Dendritic cell treated with granulocyte-macrophage colony-stimulating factor and Interleukin-4, amounts not matched to agents 40 ng/mL and 50 ng/mL, for 4 days (primary cell): ENCODE results near the gene TBC1D8.

Source experiments
- H3K27ac Mint-ChIP-seq: one replicate; pipeline ENCODE4 v1.8.0; 2022; ENCODE audit warnings: mild to moderate bottlenecking, mixed read lengths
- H3K27me3 Mint-ChIP-seq: one replicate; pipeline ENCODE4 v1.8.0; 2022; ENCODE audit warnings: mild to moderate bottlenecking, mixed read lengths
- H3K36me3 Mint-ChIP-seq: one replicate; pipeline ENCODE4 v1.8.0; 2022; ENCODE audit warnings: low read depth, mixed read lengths
- H3K4me1 Mint-ChIP-seq: one replicate; pipeline ENCODE4 v1.8.0; 2022; ENCODE audit warnings: low read depth, mixed read lengths
- H3K4me3 Mint-ChIP-seq: one replicate; pipeline ENCODE4 v1.8.0; 2022; ENCODE audit warnings: mild to moderate bottlenecking, moderate library complexity, mixed read lengths
- H3K9me3 Mint-ChIP-seq: one replicate; pipeline ENCODE4 v1.8.0; 2022; ENCODE audit warnings: mixed read lengths
- intact Hi-C: fragments of 100-400 bp; cut with micrococcal nuclease; formaldehyde crosslinking; loops from one replicate; pipeline ENCODE4 v1.15.0; 2022

The TBC1D8 gene

DNA sequence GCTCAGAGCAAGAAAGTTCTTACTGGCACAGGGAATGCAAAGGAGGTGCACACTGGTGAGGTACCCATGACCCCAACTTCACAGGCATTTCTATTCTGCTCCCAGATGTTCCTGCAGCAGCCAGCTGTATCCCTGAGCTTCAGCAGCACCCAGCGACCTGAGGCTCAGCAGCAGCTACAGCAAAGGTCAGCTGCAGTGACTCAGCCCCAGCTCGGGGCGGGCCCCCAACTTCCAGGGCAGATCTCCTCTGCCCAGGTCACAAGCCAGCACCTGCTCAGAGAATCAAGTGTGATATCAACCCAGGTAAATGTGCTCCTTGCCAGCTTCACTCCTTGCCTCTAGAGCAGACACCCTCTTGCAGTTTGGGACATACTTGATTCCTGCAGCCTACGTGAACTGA is 163.2 kb downstream of the TBC1D8 start:
- intact Hi-C loops = loop anchor here (10.0 kb wide), 1 partner anchor 563 kb away; no protein-coding TSS in a partner anchor

DNA sequence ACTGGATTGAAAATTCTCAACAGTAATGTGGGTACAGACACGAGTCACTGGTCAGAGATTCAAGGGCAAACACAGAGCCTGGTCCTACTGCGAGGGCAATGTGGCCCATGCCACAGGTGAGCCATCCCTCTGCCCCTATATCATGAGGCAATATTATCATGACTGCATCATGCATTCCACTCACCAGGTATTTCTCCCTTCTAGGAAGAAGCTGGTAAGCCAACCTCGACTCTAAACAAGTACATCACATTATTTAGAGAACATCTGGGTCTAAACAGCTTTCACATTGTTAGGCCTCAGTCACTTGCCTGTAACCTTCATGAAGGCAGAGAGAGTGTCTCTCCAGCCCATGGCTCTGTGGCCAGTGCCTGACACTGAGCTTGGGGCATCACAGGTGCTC is 163.6 kb downstream of the TBC1D8 start:
- H3K4me1 Mint-ChIP-seq = peaks cover 5% of the 10 kb centered on the region
- H3K27me3 Mint-ChIP-seq = peaks cover 4% of the 10 kb centered on the region
- H3K27ac Mint-ChIP-seq = no peak overlapping the region
- no peaks in the 10 kb centered on the region for H3K36me3 Mint-ChIP-seq
- H3K4me3 Mint-ChIP-seq = no peak overlapping the region
- intact Hi-C loops = loop anchor here (10.0 kb wide), 1 partner anchor 563 kb away; no protein-coding TSS in a partner anchor
- H3K9me3 Mint-ChIP-seq = no peaks in the 10 kb centered on the region

More for the DNA sequence above, 163.2 kb downstream of the TBC1D8 start:
- Mint-ChIP-seq H3K27ac (no peak overlapping the region), H3K4me3 (no peak overlapping the region), H3K27me3 (peaks cover 4% of the 10 kb centered on the region), H3K4me1 (peaks cover 7% of the 10 kb centered on the region), H3K9me3 (no peaks in the 10 kb centered on the region), H3K36me3 (no peaks in the 10 kb centered on the region)

DNA sequence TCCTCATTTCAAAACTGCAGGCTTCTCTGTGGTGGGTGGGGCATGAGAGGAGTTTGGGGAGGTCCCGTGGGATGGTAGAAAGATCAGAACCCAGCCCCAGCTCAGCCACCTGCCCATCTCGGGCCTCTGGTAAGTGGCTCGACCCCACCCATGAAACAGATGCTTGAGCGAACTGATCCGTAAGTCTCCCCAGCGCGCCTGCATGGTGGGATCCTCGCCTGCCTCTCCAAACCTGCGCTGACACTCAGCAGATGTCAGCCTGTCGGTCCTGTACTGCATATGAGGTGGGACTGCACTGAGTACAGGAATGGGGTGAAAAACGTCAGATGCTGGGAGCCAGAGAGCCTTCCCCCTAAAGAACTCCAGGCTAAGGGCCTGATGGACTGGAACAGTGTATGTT is 165.0 kb downstream of the TBC1D8 start:
- no peaks in the 10 kb centered on the region for H3K4me1 Mint-ChIP-seq
- H3K9me3 Mint-ChIP-seq = no peaks in the 10 kb centered on the region
- H3K27me3 Mint-ChIP-seq = peaks cover 4% of the 10 kb centered on the region
- H3K4me3 Mint-ChIP-seq = no peak overlapping the region
- intact Hi-C loops = loop anchor here (10.0 kb wide), 1 partner anchor 561 kb away; no protein-coding TSS in a partner anchor
- no peak overlapping the region for H3K27ac Mint-ChIP-seq
- no peaks in the 10 kb centered on the region for H3K36me3 Mint-ChIP-seq

DNA sequence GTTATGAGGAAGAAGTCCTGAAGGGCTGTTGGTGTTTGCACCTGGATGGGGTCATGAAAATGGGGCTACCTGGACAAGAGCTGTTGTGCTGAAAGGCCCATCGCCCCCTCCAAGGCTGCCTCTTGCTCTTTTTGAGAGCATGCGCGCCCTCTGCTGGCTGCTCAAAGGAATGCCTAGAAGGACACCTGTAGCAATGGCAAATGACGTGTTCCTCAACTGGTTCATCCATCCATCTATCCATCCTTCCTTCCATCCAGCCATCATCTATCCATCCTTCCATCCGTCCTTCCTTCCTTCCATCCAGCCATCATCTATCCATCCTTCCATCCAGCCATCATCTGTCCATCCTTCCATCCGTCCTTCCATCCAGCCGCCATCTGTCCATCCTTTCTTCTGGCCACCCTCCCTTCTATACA is 166.3 kb downstream of the TBC1D8 start:
- peaks cover 5% of the 10 kb centered on the region for H3K27me3 Mint-ChIP-seq
- H3K4me1 Mint-ChIP-seq = no peaks in the 10 kb centered on the region
- H3K9me3 Mint-ChIP-seq = no peaks in the 10 kb centered on the region
- H3K27ac Mint-ChIP-seq = no peak overlapping the region
- no peaks in the 10 kb centered on the region for H3K36me3 Mint-ChIP-seq
- intact Hi-C loops = loop anchor here (1.0 to 10.0 kb wide), 3 partner anchors 255 to 560 kb away; no protein-coding TSS in a partner anchor
- no peak overlapping the region for H3K4me3 Mint-ChIP-seq

DNA sequence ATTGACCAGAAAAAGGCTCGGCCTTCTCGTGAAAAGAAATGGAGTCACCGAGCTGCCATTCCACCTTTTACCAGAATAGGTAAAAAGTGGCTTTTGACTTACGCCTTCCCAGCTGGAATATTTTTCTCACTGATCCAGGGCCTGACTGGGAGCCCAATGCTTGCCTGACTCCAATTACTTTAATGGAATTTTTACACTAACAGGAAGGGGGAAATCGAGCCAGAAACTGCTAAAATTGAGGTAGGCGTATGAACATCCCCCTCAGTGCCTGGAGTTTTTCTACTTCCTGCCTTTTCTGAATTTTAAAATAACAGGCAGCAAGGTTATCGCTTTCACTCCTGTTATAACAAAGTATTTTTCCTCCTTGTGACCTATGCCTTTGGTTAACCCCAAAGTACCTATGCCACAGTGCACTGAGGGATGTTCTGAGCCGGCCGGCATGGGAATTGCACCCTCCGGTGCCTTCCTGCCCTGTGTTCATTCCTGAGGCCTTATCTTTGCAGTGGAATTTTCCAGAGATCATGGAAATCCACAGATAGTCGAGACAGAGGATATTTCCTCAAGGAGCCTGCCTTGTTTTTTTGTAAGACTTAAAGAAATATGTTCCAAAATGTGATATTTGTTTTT is 167.4 kb downstream of the TBC1D8 start:
- no peaks in the 10 kb centered on the region for H3K4me1 Mint-ChIP-seq
- peaks cover 5% of the 10 kb centered on the region for H3K27me3 Mint-ChIP-seq
- H3K36me3 Mint-ChIP-seq = no peaks in the 10 kb centered on the region
- H3K4me3 Mint-ChIP-seq = no peak overlapping the region
- no peak overlapping the region for H3K27ac Mint-ChIP-seq
- H3K9me3 Mint-ChIP-seq = no peaks in the 10 kb centered on the region
- intact Hi-C loops = loop anchor here (10.0 kb wide), 1 partner anchor 559 kb away; no protein-coding TSS in a partner anchor

DNA sequence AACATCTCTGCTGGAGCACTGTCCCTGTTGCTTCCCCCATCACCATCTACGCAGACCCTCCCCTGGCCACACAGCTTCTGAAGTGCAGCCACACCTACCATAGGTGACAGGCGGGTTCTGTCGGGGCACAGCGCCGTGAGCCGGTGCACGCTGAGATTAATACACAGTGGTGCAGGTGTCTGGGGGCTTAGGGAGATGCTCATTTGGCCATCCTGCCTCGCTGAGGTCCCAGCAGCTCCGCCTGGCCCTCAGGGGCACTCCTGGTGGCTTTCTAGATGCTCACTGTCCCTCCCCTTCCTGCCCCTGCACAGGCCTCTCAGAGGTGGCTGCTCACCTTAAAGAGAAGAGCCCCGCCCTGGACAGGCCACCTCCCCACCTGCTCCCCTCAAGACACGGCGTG is 168.0 kb downstream of the TBC1D8 start:
- H3K36me3 Mint-ChIP-seq = no peaks in the 10 kb centered on the region
- no peak overlapping the region for H3K27ac Mint-ChIP-seq
- H3K4me3 Mint-ChIP-seq = no peak overlapping the region
- peaks cover 5% of the 10 kb centered on the region for H3K27me3 Mint-ChIP-seq
- intact Hi-C loops = loop anchor here (10.0 kb wide), 1 partner anchor 558 kb away; no protein-coding TSS in a partner anchor
- no peaks in the 10 kb centered on the region for H3K4me1 Mint-ChIP-seq
- H3K9me3 Mint-ChIP-seq = no peaks in the 10 kb centered on the region

DNA sequence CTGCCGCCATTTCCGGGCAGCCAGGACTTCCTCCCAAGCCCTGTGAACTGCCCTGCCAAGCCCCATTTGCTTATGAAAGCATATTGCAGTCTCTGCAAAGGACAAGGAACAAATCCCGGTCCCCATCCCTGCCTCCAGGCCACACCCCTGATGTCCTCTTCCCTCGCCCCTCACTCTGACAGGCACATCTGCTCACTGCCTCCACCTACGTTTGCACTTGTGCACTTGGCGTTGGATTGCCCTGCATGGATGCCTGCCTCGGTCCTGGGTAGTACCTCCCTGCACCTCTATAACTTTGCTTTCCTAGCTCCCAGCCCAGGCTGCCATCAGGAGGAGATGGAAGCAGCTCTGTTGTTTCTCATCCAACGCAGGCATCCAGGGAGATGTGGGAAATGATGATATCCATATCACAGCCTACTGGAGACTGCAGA is 168.7 kb downstream of the TBC1D8 start:
- no peaks in the 10 kb centered on the region for H3K4me1 Mint-ChIP-seq
- H3K9me3 Mint-ChIP-seq = no peaks in the 10 kb centered on the region
- intact Hi-C loops = loop anchor here (10.0 kb wide), 1 partner anchor 558 kb away; no protein-coding TSS in a partner anchor
- peaks cover 5% of the 10 kb centered on the region for H3K27me3 Mint-ChIP-seq
- H3K27ac Mint-ChIP-seq = no peak overlapping the region
- no peak overlapping the region for H3K4me3 Mint-ChIP-seq
- no peaks in the 10 kb centered on the region for H3K36me3 Mint-ChIP-seq

DNA sequence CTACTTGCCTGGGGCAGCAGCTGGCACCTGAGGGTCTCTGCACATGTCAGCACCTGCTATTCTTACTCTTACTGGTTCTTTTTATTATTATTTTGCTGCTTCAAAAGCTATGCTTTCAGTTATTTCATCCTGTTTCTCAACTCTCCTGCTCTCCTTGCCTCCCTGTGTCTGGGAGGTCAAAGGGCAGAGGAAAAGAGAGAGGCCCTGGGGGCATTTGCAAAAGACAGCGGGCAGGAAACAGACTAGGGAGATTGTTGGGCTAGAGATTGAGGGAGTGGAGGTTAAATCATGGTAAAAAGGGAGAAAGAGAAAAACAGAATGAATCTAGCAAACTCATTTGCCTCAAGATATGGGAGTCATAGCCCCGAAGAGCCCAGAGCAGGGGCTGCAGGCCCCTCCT is 170.2 kb downstream of the TBC1D8 start:
- intact Hi-C loops = loop anchor here (10.0 kb wide), 1 partner anchor 556 kb away; no protein-coding TSS in a partner anchor
- Mint-ChIP-seq H3K27ac (no peak overlapping the region), H3K9me3 (no peaks in the 10 kb centered on the region), H3K36me3 (no peaks in the 10 kb centered on the region), H3K4me3 (no peak overlapping the region), H3K4me1 (no peaks in the 10 kb centered on the region), H3K27me3 (peaks cover 5% of the 10 kb centered on the region)

DNA sequence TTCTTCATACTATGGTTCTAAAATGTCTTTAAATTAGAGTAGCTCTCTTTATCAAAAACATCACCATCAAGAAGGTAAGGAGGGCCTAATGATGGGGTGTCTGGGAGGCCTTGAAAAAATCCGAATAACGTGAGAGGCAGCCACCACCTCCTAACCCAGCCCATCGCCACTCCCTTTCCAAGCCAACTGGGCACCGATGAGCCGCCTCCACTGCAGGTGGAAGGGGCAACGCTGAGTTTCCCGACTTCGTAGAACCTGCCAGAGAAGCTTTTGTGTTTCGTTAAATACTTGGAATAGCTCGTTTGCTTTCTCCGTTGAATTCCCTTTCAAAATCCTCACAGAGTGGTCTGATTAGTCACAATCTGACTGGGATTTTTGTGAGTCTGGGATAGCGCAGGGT is 171.1 kb downstream of the TBC1D8 start:
- Mint-ChIP-seq H3K27ac (no peak overlapping the region), H3K9me3 (no peaks in the 10 kb centered on the region), H3K4me3 (no peak overlapping the region), H3K27me3 (peaks cover 3% of the 10 kb centered on the region), H3K36me3 (no peaks in the 10 kb centered on the region), H3K4me1 (no peaks in the 10 kb centered on the region)
- intact Hi-C loops = loop anchor here (10.0 kb wide), 1 partner anchor 555 kb away; no protein-coding TSS in a partner anchor

DNA sequence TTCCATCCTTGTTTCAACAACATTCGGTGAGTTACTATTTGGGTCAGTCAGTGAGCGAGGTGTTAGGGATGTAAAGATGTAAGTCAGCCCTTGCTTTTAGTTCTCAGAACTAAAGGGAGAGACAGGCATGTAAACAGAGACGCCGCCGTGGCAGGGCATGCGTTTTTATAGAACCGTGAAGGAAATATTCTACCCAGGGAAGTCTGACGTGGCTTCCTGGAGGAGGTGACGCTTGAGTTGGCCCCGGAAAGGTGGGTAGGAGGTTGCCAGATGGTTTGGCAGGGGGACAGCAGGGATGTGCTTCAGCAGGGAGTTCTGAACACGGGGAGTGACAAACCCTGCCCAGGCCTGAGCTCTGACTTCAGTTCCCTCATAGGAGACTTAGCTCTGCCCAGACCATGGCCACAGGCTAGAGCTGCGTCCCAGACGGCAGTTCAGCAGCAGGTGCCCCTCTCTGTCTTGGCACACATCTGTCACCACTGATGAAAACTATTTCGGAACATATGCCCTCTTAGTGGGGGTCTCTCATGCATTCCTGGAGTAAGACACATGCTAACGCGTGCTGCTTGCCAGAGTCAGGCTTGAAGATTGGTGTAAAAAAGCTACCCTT is 172.5 kb downstream of the TBC1D8 start:
- H3K4me1 Mint-ChIP-seq = no peaks in the 10 kb centered on the region
- no peaks in the 10 kb centered on the region for H3K9me3 Mint-ChIP-seq
- no peaks in the 10 kb centered on the region for H3K36me3 Mint-ChIP-seq
- intact Hi-C loops = no loop called here
- H3K4me3 Mint-ChIP-seq = no peak overlapping the region
- peaks cover 1% of the 10 kb centered on the region for H3K27me3 Mint-ChIP-seq
- H3K27ac Mint-ChIP-seq = no peak overlapping the region

DNA sequence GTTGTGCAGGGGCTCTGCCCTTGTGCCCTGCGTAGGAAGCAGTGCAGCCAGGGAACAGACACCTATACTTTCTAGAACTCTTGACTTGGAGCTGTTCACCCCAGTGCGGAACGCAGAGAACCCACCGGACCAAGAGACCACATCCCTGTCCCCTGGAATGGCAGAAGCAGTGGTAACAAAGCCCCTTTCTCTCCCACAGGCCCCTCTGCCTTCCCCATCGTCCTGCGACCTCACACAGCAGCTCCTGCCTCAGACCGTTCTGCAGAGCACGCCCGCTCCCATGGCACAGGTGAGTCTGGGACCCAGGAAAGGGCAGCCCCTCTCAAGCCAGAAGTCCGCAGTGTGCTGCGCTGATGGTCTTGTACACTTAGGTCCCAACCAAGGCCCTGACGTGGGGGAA is 173.7 kb downstream of the TBC1D8 start:
- Mint-ChIP-seq H3K4me1 (no peaks in the 10 kb centered on the region), H3K27me3 (peaks cover 1% of the 10 kb centered on the region), H3K9me3 (no peaks in the 10 kb centered on the region), H3K36me3 (no peaks in the 10 kb centered on the region), H3K4me3 (no peak overlapping the region), H3K27ac (no peak overlapping the region)
- intact Hi-C loops = no loop called here

DNA sequence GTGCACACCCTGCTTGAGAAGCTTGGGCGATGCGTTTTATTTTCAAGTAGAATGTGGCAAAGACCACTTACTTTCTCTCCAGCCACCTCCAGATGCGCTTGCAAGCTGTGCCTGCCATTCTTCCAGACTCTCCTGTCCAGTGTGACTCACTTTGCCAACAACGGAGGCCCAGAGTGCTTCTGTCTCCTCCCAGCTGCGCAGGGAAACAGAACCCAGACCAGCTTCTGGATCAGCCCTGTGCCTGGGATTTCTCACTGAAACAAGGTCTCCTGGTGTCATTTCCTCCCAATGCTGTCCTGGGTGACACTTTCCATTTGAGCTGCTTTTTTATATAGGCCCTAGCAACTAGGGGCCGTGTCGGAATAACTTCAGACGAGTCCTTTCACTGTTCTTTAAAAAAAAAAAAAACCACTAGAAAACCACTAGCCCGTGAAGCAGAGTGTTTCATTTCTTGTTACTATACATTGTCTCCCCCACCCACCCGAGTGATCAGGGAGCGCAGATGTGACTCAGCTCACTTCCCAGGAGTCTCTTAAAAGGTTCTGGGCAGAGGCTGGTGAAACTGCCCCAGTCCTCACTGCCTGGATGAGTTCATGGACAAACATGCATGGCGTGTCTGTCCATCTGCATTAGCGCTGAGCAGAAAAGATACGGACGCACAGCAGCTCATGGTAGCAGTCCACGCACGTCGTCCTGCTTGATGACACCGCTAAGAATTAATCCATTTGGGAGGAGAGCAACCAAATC is 174.4 kb downstream of the TBC1D8 start:
- intact Hi-C loops = no loop called here
- H3K36me3 Mint-ChIP-seq = no peaks in the 10 kb centered on the region
- H3K27ac Mint-ChIP-seq = no peak overlapping the region
- no peak overlapping the region for H3K4me3 Mint-ChIP-seq
- peaks cover 1% of the 10 kb centered on the region for H3K27me3 Mint-ChIP-seq
- H3K9me3 Mint-ChIP-seq = no peaks in the 10 kb centered on the region
- H3K4me1 Mint-ChIP-seq = no peaks in the 10 kb centered on the region

DNA sequence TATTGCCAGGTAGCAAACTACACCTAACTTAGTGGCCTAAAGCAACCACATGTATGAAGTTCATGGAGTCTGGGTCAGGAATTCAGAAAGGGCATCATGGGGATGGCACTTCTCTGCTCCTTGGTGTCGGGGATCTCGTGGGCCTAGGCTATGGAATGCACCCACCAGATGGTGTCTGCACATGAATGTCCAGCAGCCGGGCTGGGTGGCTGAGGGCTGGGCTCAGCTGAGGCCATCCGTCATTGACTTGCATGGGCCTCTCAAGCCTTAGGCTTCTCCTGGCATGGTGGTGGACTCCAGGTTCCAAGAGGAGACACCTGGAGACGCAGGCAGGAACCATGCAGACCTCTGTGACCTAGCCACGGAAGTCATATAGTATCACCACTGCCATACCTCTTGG is 175.1 kb downstream of the TBC1D8 start:
- H3K36me3 Mint-ChIP-seq = no peaks in the 10 kb centered on the region
- intact Hi-C loops = no loop called here
- no peak overlapping the region for H3K4me3 Mint-ChIP-seq
- no peaks in the 10 kb centered on the region for H3K9me3 Mint-ChIP-seq
- H3K27ac Mint-ChIP-seq = no peak overlapping the region
- peaks cover 3% of the 10 kb centered on the region for H3K27me3 Mint-ChIP-seq
- H3K4me1 Mint-ChIP-seq = no peaks in the 10 kb centered on the region

DNA sequence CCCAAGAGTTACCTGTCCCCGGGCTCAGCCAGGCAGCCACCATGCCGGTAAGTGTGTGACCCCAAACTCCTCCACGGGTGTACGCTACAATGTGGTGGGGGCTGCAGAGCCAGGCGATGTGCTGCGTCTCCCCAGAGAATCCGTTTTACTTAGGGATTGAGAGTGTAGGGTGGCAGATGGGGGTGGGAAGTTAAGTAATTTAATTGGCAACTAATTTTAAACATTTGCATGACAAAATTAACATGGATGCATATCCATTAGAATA is 175.7 kb downstream of the TBC1D8 start:
- H3K4me1 Mint-ChIP-seq = no peaks in the 10 kb centered on the region
- no peaks in the 10 kb centered on the region for H3K36me3 Mint-ChIP-seq
- H3K9me3 Mint-ChIP-seq = no peaks in the 10 kb centered on the region
- H3K27ac Mint-ChIP-seq = no peak overlapping the region
- H3K4me3 Mint-ChIP-seq = no peak overlapping the region
- H3K27me3 Mint-ChIP-seq = peaks cover 2% of the 10 kb centered on the region
- intact Hi-C loops = no loop called here
